Posterior vena cava (tissue), 2 donors: ENCODE results near the gene MDGA2. TPM values are rescaled to one million over a fixed set of nuclear protein-coding genes. Genes with fewer than 3 reads are reported as not detected.
"Not testable (repeated sequence)": the region's sequence is repeated elsewhere in the genome, so short reads cannot be mapped to it uniquely, and the experiment has no call there.

Experiments used
- DNase-seq: peaks from one replicate; pipeline ENCODE4 v3.0.0-alpha.2; 2020; ENCODE audit warnings: low spot score
- intact Hi-C, 2 donors: fragments of 100-400 bp; cut with DNase I; formaldehyde crosslinking; loops; one replicate each; pipeline versions ENCODE4 v1.14.1 to v1.14.2; 2022 to 2023
- total RNA-seq, 2 donors: library from RNA; stranded (reverse); fragmentation: NEBNext Ultra II Directional; extraction: Animal tissue kit (Norgen Biotek cat#: 25700); gene quantifications; one replicate each; pipeline ENCODE4 v1.2.1, GENCODE V29; 2021
- donor health status: DM: yes; HTN: yes; CAD: no.
- donor health status: DM: yes; HTN: yes; CAD: no.

Gene MDGA2
- total RNA-seq, 2 donors from 2014 or later, result 0.37 to 0.52 TPM

GRCh38 chr14:47390831-47391504 is 284.4 kb downstream of the MDGA2 start:
- intact Hi-C loops, result no loop called here
- no peak for DNase-seq

GRCh38 chr14:47389535-47389934 is 285.9 kb downstream of the MDGA2 start:
- intact Hi-C loops, result no loop called here
- DNase-seq, result no peak

GRCh38 chr14:47366006-47366405 is 309.4 kb downstream of the MDGA2 start:
- intact Hi-C loops, result no loop called here

GRCh38 chr14:47365233-47365632 is 310.2 kb downstream of the MDGA2 start:
- intact Hi-C loops, result no loop called here

More at GRCh38 chr14:47366006-47366405, 309.4 kb downstream of the MDGA2 start:
- no peak for DNase-seq

GRCh38 chr14:47353186-47353585 is 322.2 kb downstream of the MDGA2 start:
- intact Hi-C loops, result no loop called here

More at GRCh38 chr14:47365233-47365632, 310.2 kb downstream of the MDGA2 start:
- DNase-seq, result no peak

GRCh38 chr14:47346849-47347248 is 328.6 kb downstream of the MDGA2 start:
- intact Hi-C loops, result no loop called here
- DNase-seq, result no peak

More at GRCh38 chr14:47353186-47353585, 322.2 kb downstream of the MDGA2 start:
- no peak for DNase-seq

- no peak for DNase-seq
- intact Hi-C loops, result no loop called here
These were observed 330.4 kb downstream of the MDGA2 start for GRCh38 chr14:47345016-47345415.

GRCh38 chr14:47332939-47333338 is 342.5 kb downstream of the MDGA2 start:
- intact Hi-C loops, result no loop called here
- DNase-seq, result no peak

GRCh38 chr14:47332106-47332505 is 343.3 kb downstream of the MDGA2 start:
- no peak for DNase-seq

GRCh38 chr14:47328376-47328775 is 347.0 kb downstream of the MDGA2 start:
- intact Hi-C loops, result no loop called here
- no peak for DNase-seq

More at GRCh38 chr14:47332106-47332505, 343.3 kb downstream of the MDGA2 start:
- intact Hi-C loops, result no loop called here

- intact Hi-C loops, result no loop called here
- DNase-seq, result no peak
These were observed 348.1 kb downstream of the MDGA2 start for GRCh38 chr14:47327336-47327735.

- intact Hi-C loops, result no loop called here
These were observed 352.7 kb downstream of the MDGA2 start for GRCh38 chr14:47322751-47323150.

GRCh38 chr14:47302121-47302520 is 373.3 kb downstream of the MDGA2 start:
- DNase-seq, result no peak
- intact Hi-C loops, result no loop called here

More at GRCh38 chr14:47322751-47323150, 352.7 kb downstream of the MDGA2 start:
- no peak for DNase-seq

- DNase-seq, result no peak
- intact Hi-C loops, result no loop called here
These were observed 374.6 kb downstream of the MDGA2 start for GRCh38 chr14:47300796-47301195.

GRCh38 chr14:47297374-47297773 is 378.0 kb downstream of the MDGA2 start:
- no peak for DNase-seq
- intact Hi-C loops, result no loop called here

- intact Hi-C loops, result no loop called here
- DNase-seq, result no peak
These were observed 391.1 kb downstream of the MDGA2 start for GRCh38 chr14:47284283-47284682.

- intact Hi-C loops, DNase-seq: not testable (repeated sequence)
These were observed 393.6 kb downstream of the MDGA2 start for GRCh38 chr14:47281761-47282160.

GRCh38 chr14:47278233-47278842 is 397.1 kb downstream of the MDGA2 start:
- DNase-seq, result no peak
- intact Hi-C loops, result no loop called here

- DNase-seq, result no peak
- intact Hi-C loops, result no loop called here
These were observed 397.7 kb downstream of the MDGA2 start for GRCh38 chr14:47277703-47278102.

- intact Hi-C loops, result no loop called here
- no peak for DNase-seq
These were observed 398.5 kb downstream of the MDGA2 start for GRCh38 chr14:47276931-47277330.

- DNase-seq, result no peak
- intact Hi-C loops, result no loop called here
These were observed 401.5 kb downstream of the MDGA2 start for GRCh38 chr14:47273939-47274338.
